ENCODE results near the gene RNU6-1.

DNA sequence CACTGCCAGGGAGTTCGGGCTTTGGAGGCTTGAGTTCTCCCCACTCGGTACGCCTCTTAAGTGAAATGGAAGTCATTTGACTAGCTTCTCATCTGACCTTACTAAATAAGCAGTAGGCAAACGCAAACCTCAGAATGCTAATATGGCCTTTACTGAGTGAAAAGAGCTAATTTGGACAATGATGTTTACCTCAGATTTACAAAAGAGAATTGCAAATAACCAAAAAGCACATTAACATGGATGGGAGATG lies 1.6 kb upstream of the RNU6-1 start:
- TF ChIP-seq, protein P1, sequence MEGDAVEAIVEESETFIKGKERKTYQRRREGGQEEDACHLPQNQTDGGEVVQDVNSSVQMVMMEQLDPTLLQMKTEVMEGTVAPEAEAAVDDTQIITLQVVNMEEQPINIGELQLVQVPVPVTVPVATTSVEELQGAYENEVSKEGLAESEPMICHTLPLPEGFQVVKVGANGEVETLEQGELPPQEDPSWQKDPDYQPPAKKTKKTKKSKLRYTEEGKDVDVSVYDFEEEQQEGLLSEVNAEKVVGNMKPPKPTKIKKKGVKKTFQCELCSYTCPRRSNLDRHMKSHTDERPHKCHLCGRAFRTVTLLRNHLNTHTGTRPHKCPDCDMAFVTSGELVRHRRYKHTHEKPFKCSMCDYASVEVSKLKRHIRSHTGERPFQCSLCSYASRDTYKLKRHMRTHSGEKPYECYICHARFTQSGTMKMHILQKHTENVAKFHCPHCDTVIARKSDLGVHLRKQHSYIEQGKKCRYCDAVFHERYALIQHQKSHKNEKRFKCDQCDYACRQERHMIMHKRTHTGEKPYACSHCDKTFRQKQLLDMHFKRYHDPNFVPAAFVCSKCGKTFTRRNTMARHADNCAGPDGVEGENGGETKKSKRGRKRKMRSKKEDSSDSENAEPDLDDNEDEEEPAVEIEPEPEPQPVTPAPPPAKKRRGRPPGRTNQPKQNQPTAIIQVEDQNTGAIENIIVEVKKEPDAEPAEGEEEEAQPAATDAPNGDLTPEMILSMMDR (IDR thresholded peaks at IDR 0.05), result no peak
- TF ChIP-seq POLR2A (IDR thresholded peaks at IDR 0.05), result no peak
- no peak for TF ChIP-seq POLR2AphosphoS5 (IDR thresholded peaks at IDR 0.05)
- no peak for TF ChIP-seq EP300 (IDR thresholded peaks at IDR 0.05)

Data from gastroesophageal sphincter (tissue), 3 donors.